ENCODE measurements around the gene DNAJC15.

The DNAJC15 gene

DNA sequence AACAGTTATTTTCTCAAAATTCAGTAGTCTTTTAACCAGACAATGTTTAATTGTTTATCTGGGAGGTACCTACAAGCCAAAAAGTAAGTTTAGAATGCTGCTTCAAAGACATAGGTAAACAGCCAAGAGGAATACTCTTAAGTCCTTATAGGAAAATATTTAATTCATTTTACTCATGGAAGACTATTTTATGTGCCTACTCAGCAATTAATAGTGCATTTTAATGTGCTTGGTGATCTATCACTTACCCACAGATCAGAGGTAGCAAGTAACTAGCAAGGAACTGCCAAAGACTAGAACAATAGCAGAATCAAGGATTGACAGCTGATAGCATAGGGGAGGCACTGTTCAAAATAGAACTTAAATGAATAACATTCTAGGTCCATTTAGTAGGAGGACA lies 60.4 kb downstream of the DNAJC15 start:
- no peak for DNase-seq (ENCODE audit: low read depth in 2 of 2)

DNA sequence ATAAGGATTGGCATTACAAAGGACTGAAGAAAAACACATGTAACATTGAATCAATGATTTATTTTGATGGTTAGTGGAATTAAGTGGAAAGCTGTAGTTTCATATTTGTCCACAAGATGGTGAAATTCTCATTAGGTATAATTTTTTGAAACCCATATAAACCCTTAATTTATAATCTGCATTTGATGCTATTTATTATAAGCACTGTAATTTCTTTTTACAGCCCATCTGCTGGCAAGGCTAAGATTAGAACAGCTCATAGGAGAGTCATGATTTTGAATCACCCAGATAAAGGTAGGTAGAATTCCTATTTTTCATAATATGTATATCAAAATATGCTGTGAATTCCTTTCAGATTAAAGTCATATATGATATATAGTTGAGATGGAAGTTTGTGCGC lies 62.2 kb downstream of the DNAJC15 start:
- no peak for DNase-seq (ENCODE audit: low read depth in 2 of 2)

DNA sequence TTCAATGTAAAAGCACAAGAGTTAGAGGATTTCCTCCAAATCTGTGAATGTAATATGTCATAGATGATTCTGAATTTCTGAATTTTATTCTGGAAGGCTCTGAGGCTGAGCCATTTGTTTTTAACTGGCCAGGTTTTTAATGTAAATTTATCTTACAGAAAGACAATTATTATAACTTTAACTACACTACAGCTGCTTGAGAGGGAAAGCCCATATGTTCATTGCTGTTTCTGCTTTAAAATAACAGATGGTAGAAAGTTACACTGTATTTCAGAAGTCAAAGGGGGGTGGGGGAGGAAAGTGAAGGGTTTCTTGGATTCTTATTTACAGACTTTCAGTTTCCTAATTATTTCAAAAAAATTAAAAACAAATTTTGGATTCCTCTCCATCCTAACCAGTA lies 62.8 kb downstream of the DNAJC15 start:
- DNase-seq (ENCODE audit: low read depth in 2 of 2), result no peak

DNA sequence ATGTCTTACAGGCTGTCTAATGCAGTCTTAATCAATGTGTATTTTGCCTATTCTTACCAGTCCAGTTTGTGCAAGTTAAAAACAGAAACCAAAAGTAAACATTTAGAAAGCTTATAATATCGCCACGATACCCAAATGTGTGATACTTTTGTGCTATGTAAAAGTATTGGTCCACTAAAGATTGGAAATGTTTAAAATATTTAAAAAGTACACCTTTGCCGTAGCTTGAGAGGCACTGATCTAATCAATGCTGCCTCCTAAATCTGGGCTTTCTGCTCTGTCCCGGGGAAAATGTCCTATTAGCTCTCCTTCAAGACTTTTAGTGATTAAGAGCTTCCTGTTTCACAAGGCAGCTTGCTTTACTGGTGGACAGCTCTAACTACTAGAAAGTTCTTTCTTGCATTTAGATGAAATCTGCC lies 64.7 kb downstream of the DNAJC15 start:
- DNase-seq (ENCODE audit: low read depth in 2 of 2), result no peak

DNA sequence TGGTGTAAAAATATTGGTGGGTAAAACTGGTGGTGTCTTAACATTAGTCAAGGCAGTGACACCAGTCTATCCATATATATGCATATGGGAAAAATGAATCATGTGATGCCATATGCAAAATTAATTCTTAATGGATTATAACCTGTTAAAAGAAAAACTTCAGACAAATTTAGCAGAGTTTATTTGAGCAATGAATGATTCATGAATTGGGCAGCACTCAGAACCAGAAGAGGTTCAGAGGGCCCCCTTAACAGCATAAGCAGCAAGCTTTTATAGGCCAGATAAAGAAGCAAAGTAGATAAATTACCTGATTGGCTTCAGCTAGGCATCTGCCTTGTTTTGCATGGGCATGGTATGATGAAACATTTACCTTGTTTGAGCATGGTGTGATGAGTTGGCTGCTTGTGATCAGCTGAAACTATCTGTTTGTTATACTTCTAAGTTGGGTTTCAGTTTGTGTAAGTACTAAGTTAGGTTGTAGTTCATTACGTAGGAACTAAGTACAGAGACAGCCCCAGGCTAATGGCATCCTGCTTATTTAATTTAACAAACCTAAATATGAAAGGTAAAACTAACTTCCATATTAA lies 66.6 kb downstream of the DNAJC15 start:
- DNase-seq (ENCODE audit: low read depth in 2 of 2), result no peak

DNA sequence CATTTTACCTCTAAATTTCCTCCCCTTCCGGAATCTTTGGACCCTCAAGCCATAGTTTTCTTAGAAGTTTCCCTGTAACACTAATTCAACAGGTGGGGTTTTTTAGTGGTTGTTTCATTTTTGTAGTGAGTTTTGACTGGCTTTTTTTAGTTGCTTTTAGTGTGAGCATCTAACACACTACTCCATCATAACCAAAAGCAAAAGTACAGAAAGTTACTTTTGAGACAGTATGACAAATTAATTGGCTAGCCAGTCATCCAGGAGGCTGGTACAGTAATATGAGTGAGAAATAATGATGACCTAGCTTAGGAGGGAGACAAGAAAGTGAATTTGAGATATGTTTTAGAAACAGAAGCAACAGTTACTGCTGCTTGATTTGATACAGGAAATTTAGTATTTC lies 71.5 kb downstream of the DNAJC15 start:
- DNase-seq (ENCODE audit: low read depth in 2 of 2), result no peak

DNA sequence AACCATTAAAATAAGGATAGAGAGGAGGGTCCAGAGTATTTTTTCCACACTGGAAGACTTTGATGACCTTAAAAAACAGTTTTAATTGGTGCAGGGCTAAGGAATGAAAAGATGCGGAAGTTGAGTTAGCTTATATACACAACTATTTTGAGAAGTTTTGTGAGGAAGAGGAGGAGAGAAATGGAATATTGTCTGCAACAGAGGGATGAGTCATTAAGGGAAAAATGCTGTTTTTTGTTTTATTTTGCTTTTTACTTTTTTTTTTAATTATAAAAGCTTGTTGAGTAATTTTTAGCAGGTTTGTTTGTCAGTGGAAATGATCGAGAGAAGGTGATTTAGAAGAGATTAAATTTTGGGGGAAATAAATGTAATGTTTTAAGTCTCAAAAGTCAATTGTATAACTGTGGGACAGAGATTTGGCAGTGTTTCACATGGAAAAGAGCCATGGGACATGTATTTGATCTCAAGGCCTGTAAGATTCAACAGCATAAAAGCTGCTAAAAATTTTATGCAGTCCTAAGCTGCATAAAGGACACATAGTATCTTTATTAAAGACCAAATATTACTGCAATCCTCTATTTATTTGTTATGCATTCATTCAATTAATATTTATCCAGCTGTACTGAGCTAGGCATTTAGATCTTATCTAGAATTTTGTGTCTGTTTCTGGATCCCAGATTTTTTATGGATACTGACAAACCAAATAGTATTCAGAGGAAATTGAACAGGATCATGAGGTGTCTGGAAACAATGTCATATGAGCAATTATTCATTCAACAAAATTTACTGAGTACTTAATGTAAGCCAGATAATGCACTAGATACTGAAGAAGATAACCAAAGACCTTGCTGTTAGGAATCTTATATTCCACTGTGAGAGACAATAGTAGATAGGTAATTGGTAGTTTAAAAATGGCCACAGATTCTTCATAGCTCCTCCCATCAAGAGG lies 72.7 kb downstream of the DNAJC15 start:
- no peak for DNase-seq (ENCODE audit: low read depth in 2 of 2)

DNA sequence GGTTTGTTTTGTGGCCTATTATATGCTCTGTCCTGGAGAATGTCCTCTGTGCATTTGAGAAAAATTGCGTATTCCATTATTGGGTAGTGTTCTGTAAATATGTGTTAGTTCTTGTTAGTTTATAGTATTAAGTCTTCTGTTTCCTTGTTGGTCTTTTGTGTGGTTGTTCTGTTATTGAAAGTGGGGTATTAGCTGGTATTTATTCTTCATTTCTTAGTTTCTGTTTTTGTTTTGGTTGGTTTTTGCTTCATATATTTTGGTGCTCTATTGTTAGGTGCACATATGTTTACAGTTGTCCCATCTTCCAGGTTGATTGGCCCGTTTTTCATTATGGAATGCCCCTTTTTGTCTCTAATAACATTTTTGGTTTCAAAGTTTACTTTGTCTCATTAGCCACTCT lies 77.3 kb downstream of the DNAJC15 start:
- no peak for DNase-seq (ENCODE audit: low read depth in 2 of 2)

DNA sequence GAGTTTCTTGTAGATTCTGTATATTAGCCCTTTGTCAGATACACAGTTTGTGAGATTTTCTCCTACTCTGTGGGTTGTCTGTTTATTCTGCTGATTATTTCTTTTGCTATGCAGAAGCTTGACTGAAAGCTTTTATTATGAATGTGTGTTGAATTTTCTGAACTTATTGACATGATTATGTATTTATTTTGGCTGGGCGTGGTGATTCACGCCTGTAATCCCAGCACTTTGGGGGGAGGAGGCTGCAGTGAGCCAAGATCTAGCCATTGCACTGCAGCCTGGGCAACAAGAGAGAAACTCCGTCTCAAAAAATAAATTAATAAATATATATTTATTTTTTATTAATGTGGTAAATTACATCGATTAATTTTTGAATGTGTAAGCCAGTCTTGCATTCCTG lies 78.9 kb downstream of the DNAJC15 start:
- no peak for DNase-seq (ENCODE audit: low read depth in 2 of 2)

DNA sequence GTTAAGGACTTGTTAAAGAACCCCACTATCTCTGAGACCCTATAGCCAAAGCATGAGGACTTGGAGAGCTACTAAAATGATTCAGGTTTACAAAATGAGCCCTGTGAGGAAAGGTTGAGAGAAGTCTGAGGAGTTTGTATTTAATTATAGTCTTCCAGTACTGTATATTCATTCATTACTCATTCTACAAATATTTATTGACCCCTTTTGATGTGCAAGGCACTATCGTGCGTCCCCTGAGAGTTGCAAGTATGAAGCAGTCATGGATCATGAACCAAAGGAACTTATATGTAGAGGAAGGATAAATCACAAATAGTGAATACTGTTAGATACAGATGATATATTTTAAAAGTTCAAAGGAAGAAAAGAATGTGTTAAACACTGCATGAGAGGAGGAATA lies 84.4 kb downstream of the DNAJC15 start:
- no peak for DNase-seq (ENCODE audit: low read depth in 2 of 2)

DNA sequence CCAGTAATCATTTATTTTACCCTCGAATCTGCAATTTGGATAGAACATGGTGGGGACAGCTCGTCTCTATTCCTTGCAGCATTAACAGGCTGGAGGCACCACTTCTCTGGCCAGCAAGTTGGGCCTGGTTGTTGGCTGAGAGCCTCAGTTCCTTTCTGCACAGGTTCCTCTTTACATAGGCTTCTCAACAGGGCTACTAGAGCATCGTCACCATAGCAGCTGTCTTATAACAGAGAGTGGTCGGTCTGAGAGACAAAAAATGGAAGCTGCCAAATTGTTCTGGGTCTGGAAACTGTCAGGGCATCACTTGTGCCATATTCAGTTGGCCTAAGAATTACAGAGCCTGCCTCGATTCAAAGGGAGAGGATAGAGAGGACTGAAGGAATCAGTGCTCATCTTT lies 86.7 kb downstream of the DNAJC15 start:
- DNase-seq (ENCODE audit: low read depth in 2 of 2), result no peak

DNA sequence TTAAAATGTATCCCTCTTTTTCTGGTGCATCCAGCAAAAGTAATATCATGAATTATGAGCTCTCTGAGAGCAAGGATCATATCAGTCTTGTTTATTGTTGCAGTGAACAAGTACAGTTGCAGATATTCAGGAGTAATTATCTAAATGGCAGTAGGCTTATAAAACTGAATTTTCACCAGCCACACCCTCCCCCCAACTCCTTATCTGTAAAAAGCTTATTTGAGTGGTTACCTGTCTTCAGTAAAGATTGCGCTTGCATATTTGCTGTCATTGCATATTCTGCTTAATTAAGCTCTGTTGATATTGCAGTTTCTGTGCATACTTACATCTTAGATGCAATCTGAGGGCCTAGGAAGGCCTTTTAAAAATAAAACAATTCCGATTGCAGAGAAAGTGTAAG lies 87.3 kb downstream of the DNAJC15 start:
- DNase-seq (ENCODE audit: low read depth in 2 of 2), result no peak

DNA sequence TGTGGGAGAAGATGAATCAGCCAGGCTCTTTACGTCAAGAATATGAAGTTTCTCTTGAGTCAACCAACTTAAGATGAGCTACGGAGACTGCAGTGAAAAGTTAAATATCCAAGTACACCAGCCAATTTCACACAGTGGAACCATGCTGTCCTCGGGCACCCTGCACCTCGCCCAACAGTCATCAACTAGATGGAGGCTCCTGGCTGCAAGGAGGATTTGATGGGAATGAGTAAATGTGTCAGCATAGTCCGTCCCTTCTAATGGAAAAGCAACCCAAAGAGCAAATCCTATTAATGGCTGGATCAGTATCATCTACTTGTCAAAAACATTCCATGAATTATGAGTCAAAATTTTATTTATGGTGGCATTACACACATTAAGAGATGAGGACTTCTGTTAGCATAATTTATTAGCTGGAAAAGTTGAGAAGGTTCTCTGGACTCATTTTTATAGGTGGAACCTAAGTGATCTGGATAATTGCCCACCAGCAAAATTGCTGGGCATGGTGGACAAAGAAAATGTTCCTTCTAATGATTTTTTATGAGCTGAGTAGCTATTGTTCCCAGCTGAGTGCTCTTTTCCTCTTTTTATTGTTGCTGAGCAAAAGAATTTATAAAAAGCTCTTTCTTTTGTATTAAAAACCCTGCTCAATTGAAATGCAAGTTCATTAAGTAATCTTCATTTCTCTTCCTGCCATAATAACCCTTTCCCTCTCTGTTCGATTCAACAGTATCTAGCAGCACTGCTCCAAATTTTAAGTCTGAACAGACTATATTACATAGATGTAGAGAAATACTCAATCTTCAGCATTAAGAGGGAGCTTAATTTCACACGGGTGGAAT lies 88.4 kb downstream of the DNAJC15 start:
- no peak for DNase-seq (ENCODE audit: low read depth in 2 of 2)

DNA sequence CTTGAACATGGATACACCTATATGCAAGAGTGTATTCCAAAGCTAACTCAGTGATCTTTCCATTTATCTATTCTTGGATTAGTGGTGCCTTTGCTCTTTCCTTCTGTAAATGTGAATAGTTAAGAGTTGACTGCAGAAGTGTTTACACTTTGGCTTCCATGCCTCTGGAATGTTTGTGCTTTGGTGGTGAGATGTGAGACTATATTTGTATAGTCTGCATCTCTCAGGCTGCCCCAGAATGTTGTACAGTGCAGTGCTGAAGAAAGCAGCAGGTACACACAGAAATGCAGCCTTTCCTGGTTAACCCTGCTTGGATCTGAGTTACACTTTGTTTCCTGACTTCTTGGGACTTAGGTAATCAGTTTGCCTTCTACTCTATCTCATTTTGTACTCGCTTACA lies 90.2 kb downstream of the DNAJC15 start:
- DNase-seq (ENCODE audit: low read depth in 2 of 2), result no peak

DNA sequence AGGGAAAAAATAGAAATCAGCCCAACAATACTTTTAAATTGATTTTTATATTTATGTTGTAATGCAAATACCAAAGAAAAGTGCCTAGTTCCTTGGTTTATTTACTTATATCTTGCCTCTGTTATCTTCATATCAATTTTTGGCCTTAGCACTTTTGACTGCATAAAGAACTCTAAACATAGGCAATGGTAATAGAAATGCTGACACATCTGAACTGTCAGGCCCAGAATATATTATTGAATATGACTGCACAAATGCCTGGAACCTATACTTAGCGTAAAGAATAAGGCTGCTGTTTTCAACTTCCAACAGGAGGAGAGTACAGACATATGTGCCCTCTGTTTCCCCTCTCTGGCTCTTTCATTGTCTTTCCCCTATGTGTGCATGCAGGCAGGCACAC lies 91.1 kb downstream of the DNAJC15 start:
- no peak for DNase-seq (ENCODE audit: low read depth in 2 of 2)

DNA sequence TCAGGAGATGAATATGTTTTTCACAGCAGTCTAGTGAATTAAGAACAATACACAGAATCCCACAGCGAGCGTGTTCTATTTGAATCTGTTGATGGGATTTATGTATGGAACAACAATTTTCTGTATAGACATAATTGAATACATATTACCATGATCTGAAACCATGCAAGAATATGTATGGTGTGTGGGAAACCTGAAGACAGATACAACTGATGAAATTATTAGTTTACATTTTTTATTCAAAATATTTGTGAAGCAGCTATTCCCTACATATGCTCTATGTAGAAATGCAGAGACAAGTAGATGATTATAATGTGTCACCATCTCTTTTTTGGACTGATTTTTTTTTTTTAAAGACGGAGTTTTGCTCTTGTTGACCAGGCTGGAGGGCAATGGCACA lies 91.8 kb downstream of the DNAJC15 start:
- DNase-seq (ENCODE audit: low read depth in 2 of 2), result no peak

DNA sequence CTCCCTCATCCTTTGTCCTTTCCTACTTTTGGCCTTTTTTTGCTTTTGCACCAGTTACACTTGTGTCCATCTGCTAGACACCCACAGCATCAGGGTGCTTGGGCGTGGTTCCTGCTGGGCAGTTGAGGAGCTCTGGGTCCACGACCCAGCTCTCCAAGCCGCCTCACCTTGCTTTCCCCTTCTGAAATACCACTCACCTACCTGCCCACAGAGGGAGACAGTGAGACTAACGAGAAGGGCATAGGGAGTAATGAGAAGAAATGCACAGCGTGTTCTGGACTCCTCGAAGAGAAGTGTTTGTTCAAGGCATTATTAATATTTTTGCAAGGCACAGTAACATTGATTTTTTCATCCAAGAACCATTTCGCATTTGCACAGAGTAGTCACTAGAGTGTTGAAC lies 92.9 kb downstream of the DNAJC15 start:
- DNase-seq (ENCODE audit: low read depth in 2 of 2), result no peak

DNA sequence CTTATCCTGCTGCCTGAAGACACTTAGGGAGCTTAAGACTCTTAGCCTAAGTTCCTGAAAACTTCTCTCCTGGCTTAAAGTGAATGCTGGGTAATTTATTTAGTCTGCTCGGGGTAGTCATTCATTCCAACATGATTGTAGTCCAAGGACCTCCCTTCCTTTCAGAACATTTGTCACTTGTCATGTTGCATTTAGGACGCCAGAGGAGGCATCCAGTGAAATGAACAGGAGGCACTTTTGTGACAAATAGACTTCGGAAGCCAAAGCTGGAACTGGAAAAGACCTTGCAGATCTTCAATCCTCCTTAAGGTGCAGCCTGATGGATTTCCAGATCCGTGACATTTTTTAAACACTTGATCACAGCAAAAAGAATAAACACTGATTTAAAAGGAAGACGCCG lies 95.1 kb downstream of the DNAJC15 start:
- DNase-seq (ENCODE audit: low read depth in 2 of 2), result no peak

DNA sequence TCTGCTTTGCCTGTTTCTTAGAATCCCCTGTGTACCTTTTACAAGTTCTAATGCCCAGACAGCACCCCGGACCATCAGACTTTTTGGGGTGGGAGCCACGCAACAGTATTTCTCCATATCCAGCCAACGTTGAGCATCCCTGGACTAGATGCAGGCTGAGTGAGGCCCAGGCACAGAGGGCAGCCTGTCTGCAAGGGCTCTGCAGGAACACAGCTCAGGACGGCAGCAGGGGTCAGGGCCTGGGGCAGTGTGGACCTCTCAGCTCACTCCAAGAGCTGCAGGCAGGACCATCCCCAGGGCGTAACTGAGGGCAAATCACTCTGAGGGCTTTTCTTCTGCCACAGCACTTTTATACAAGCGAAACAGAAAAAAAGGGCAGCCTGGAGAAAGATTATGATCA lies 95.8 kb downstream of the DNAJC15 start:
- no peak for DNase-seq (ENCODE audit: low read depth in 2 of 2)

DNA sequence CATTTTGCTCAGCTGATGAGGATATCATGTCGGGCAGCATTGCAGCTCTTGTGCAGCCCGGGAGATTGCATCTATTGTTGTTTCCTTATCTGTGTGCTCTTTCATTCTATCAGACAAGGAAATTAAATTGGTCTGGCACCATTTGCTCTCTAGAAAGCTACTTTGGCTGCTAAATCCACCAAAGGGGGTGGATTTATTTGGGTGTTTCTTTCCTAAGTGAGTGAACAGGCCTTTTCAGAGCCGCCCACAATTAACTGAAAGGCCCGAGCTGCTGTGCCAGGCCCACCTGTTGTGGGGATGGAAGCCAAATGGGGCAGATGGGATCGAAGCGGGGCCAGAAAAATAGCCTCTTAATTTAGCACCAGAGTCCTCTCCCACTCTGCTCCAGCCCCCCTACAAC lies 99.4 kb downstream of the DNAJC15 start:
- DNase-seq (ENCODE audit: low read depth in 2 of 2), result no peak

DNA sequence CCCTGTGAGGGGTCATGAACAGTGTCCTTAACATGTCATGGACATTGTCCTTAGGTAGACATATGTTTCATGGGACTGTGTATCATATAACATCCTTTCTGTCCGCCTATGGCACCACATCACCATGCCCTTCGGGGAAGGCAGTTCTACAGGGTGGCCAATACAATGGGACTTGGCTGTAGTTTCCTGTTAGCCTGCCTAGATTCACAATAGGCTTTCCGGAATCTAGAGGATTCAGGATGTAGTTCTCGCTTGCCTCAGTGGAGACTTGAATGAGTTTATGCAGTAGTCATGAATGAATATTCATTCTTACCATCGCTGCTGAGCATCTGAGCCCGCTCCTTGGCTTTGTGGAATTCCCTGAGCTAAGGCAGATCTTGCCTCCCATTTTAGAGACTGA lies 100.5 kb downstream of the DNAJC15 start:
- DNase-seq (ENCODE audit: low read depth in 2 of 2), result no peak

DNA sequence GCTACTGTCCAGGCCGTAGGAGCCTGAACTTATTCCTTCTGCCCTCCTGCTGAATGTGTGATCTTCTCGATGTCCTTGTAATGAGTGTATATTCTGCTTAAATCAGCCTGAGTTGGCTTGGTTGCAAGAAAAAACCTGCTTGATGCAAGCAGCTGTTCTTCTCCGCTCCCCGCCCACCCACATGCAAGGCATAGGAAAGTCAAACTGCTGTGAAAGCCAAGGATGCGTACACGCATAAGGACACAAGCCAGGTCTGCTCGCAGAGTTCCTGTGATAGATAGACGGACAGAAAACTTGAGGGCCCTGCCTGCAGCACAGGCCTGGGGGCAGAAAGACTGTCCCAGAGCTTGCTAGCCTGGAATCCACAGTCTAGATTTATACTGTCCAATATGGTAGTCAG lies 101.1 kb downstream of the DNAJC15 start:
- DNase-seq (ENCODE audit: low read depth in 2 of 2), result no peak

DNA sequence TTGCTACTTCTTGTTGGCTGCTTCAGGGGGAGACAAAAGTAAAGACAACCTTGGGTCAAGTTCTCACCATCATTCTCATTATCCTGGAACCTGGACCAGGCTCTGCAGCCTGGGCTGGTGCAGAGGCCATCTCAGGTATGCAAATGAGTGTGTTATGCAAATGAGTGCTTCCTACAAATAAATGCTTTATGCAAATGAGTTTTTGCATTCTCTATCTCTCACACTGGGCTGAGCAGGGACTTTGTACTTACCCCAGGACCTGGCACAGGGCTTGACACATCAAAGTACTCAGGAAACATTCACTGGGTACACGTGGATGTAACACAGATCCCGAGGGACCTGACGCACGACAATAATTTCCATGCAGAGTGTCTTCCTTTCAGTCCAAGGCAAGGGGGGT lies 103.0 kb downstream of the DNAJC15 start:
- DNase-seq (ENCODE audit: low read depth in 2 of 2), result no peak

All from stimulated activated CD4-positive, alpha-beta T cell treated with anti-CD3 and anti-CD28 coated beads, Interleukin-15, amount 100 ng/mL, for 48 hours (primary cell).